K562 (cell line): ENCODE measurements around the gene PRKAG2. TPM values are rescaled to one million over a fixed set of nuclear protein-coding genes. Genes with fewer than 3 reads are reported as not detected.

Experiments
- CBX3 ChIP-seq, 2 experiments: IDR thresholded peaks; 1 replicate in 1 of 2; 2 replicates in 1 of 2; pipeline ENCODE4 v1.6.1; 2012; ENCODE audit warnings: inconsistent platforms in 2 of 2, low read length in 2 of 2, borderline replicate concordance in 1 of 2, control low read depth in 1 of 2
- CC2D1A ChIP-seq: fragments of 450-650 bp; IDR thresholded peaks from 2 replicates; pipeline ENCODE4 v1.6.1; 2017; ENCODE audit warnings: mild to moderate bottlenecking
- EP300 ChIP-seq: IDR thresholded peaks from 2 replicates; pipeline ENCODE4 v1.6.1; 2012; ENCODE audit warnings: low read length, improper control_type of control experiment
- GATA2 ChIP-seq: sonication (generic); formaldehyde crosslinking; IDR thresholded peaks from 2 replicates; pipeline ENCODE4 v1.4.0; 2020; ENCODE audit warnings: mild to moderate bottlenecking, missing genetic modification reagents
- MED1 ChIP-seq: sonication (generic); formaldehyde crosslinking; IDR thresholded peaks from 2 replicates; pipeline ENCODE4 v1.8.1; 2023; ENCODE audit warnings: missing genetic modification reagents, borderline replicate concordance
- MTA2 ChIP-seq: fragments of 450-650 bp; IDR thresholded peaks from 2 replicates; pipeline ENCODE4 v1.6.1; 2016; ENCODE audit warnings: low read depth
- MTF1 ChIP-seq: fragments of 250-450 bp; sonication (Bioruptor Pico); IDR thresholded peaks from 2 replicates; pipeline ENCODE4 v1.9.0; 2021; ENCODE audit warnings: moderate library complexity, mild to moderate bottlenecking, inconsistent platforms, borderline replicate concordance
- NFYB ChIP-seq: IDR thresholded peaks from 2 replicates; pipeline ENCODE4 v1.6.1; 2011; ENCODE audit warnings: mild to moderate bottlenecking, moderate library complexity; ENCODE audit not compliant: insufficient read length; ENCODE audit errors: extremely low read depth
- NR2F6 ChIP-seq: fragments of 450-650 bp; formaldehyde crosslinking; IDR thresholded peaks from 2 replicates; pipeline ENCODE4 v1.4.0; 2020; ENCODE audit warnings: mild to moderate bottlenecking
- NUFIP1 ChIP-seq: fragments of 450-650 bp; IDR thresholded peaks from 2 replicates; pipeline ENCODE4 v1.6.1; 2018; ENCODE audit not compliant: partially characterized antibody
- PHB2 ChIP-seq: fragments of 450-650 bp; IDR thresholded peaks from 2 replicates; pipeline ENCODE4 v1.6.1; 2017; ENCODE audit warnings: low read depth
- POLR2AphosphoS5 ChIP-seq: IDR thresholded peaks from 2 replicates; pipeline ENCODE4 v1.6.1; 2011; ENCODE audit warnings: mild to moderate bottlenecking, low read depth, low read length, moderate library complexity; ENCODE audit not compliant: control insufficient read depth, insufficient read depth
- POLR2B ChIP-seq: fragments of 450-650 bp; IDR thresholded peaks from 2 replicates; pipeline ENCODE4 v1.6.1; 2018; ENCODE audit warnings: low read depth; ENCODE audit not compliant: partially characterized antibody
- PPARD ChIP-seq: fragments of 250-450 bp; sonication (Bioruptor Pico); IDR thresholded peaks from 2 replicates; pipeline ENCODE4 v1.8.0; 2022; ENCODE audit warnings: inconsistent platforms, mild to moderate bottlenecking, moderate library complexity
- PTBP1 ChIP-seq: fragments of 200-400 bp; formaldehyde crosslinking; IDR thresholded peaks from 2 replicates; pipeline ENCODE4 v1.6.1; 2017; ENCODE audit warnings: low read depth, low read length
- RFX5 ChIP-seq: IDR thresholded peaks from 2 replicates; pipeline ENCODE4 v1.6.1; 2011; ENCODE audit warnings: low read depth, mild to moderate bottlenecking, improper control_type of control experiment, low read length
- RHOXF2B ChIP-seq: fragments of 250-450 bp; sonication (Bioruptor Pico); conservative IDR thresholded peaks from 2 replicates; pipeline ENCODE4 v1.5.1; 2021
- SIRT6 ChIP-seq: IDR thresholded peaks from one replicate; pipeline ENCODE4 v1.6.1; 2012; ENCODE audit warnings: low read depth, mild to moderate bottlenecking, control low read depth, inconsistent platforms, low read length, moderate library complexity
- SMAD3 ChIP-seq: fragments of 450-650 bp; formaldehyde crosslinking; conservative IDR thresholded peaks from 2 replicates; pipeline ENCODE4 v1.4.0; 2020; ENCODE audit warnings: mild to moderate bottlenecking
- SOX6 ChIP-seq: fragments of 450-650 bp; IDR thresholded peaks from 2 replicates; pipeline ENCODE4 v1.6.1; 2014; ENCODE audit warnings: mild to moderate bottlenecking
- SREBF1 ChIP-seq: fragments of 150-350 bp; IDR thresholded peaks from 2 replicates; pipeline ENCODE4 v1.6.1; 2014; ENCODE audit warnings: antibody characterized with exemption, low read depth, low read length, borderline replicate concordance
- TFAM ChIP-seq: fragments of 250-450 bp; sonication (Bioruptor Pico); conservative IDR thresholded peaks from 2 replicates; pipeline ENCODE4 v1.5.0; 2021; ENCODE audit warnings: mild to moderate bottlenecking, moderate library complexity
- ZNF589 ChIP-seq: fragments of 200-800 bp; sonication (Bioruptor generic); IDR thresholded peaks from 2 replicates; pipeline ENCODE4 v1.6.1; 2016; ENCODE audit warnings: low read depth, missing genetic modification characterization, missing compliant biosample characterization
- ZNF780A ChIP-seq: fragments of 250-450 bp; sonication (Bioruptor Pico); IDR thresholded peaks from 2 replicates; pipeline ENCODE4 v1.5.0; 2021; ENCODE audit warnings: mild to moderate bottlenecking
- polyA plus RNA-seq, 8 experiments: library from polyadenylated mRNA; depleted of rRNA in 4 of 8; stranded (reverse) in 5 of 8; unstranded in 3 of 8; fragments of >200 nt; fragmentation: Nextera tagmentation in 2 of 8; fragmentation: Illumina TruSeq in 1 of 8; extraction: Ambion mirVana in 2 of 8; extraction: Trizol in 1 of 8; gene quantifications; 2 replicates each; pipeline versions ENCODE4 v1.2.1 to v1.2.3, GENCODE V29; 2011 to 2014; ENCODE audit warnings: inconsistent platforms in 1 of 8, missing spikeins in 1 of 8
- total RNA-seq, 7 experiments: library from RNA; depleted of rRNA in 6 of 7; stranded (reverse); fragments of >200 nt in 6 of 7; fragmentation: Illumina TruSeq in 2 of 7; extraction: Trizol in 2 of 7; gene quantifications; 2 replicates each; pipeline versions ENCODE4 v1.2.1 to v1.2.3, GENCODE V29; 2011 to 2021; ENCODE audit warnings: low replicate concordance in 1 of 7
- TF ChIP-seq, protein P1 (sequence below), 2 experiments: fragments of 450-650 bp; conservative IDR thresholded peaks; 2 replicates each; pipeline ENCODE4 v1.6.1; 2017; ENCODE audit warnings: mild to moderate bottlenecking in 2 of 2, moderate library complexity in 2 of 2
- TF ChIP-seq, protein P2 (sequence below): sonication (generic); IDR thresholded peaks from 2 replicates; pipeline ENCODE4 v1.6.1; 2016
- TF ChIP-seq, protein P3 (sequence below): fragments of 450-650 bp; IDR thresholded peaks from 2 replicates; pipeline ENCODE4 v1.6.1; 2016; ENCODE audit warnings: antibody characterized with exemption

PRKAG2 gene
- total and polyA plus RNA-seq, 9 of the 15 experiments (the other 6 are each of a cell fraction or from before 2014, with no cell fraction given), result 0.99 to 5.6 (median 3.3) TPM

DNA sequence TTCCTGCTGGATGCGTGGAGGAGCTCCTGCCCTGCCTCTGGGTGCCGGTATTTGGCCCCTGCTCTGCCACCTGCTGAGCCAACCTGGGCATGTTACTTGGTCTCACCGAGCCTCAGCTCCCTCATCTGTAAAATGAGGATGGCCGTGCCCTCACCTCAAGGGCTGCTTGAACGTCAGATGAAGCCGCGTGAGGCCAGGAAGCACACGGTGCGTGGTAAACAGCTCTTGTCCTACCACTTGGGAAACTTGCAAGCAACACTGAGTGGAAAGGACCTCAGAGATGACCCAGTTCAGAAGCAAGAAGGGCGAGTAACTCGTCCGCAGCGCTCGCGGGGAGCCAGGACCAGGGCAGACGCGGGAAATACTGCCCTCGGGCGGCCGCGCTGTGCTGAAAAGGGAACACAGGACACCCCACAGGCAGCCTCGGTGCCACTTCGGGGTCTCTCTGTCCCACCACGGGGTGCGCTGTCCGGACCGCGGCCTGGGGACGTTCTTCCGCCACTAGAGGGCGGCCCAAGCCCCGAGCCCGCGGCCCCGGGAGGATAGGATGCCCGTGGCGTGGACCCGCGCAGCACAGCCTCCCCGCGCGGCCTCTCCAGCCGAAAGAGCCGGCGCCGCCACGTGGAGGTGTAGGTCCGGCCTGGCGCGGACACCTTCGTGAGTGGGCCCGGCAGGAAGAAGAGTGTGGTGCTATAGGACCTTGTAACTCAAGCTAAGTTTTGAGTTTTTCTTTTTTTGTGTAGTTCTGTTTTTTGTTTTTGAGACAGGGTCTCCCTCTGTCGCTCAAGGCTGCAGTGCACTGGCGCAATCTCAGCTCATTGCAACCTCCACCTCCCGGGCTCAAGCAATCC, 94.1 kb downstream of the PRKAG2 start (continued):
- TF ChIP-seq ZNF589, result no peak
- TF ChIP-seq NUFIP1, result no peak
- no peak for TF ChIP-seq RFX5
- TF ChIP-seq POLR2B, result no peak
- TF ChIP-seq, protein P1, sequence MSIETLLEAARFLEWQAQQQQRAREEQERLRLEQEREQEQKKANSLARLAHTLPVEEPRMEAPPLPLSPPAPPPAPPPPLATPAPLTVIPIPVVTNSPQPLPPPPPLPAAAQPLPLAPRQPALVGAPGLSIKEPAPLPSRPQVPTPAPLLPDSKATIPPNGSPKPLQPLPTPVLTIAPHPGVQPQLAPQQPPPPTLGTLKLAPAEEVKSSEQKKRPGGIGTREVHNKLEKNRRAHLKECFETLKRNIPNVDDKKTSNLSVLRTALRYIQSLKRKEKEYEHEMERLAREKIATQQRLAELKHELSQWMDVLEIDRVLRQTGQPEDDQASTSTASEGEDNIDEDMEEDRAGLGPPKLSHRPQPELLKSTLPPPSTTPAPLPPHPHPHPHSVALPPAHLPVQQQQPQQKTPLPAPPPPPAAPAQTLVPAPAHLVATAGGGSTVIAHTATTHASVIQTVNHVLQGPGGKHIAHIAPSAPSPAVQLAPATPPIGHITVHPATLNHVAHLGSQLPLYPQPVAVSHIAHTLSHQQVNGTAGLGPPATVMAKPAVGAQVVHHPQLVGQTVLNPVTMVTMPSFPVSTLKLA (conservative IDR thresholded peaks at IDR 0.05), result no peak
- TF ChIP-seq PPARD (CRISPR knock-in tag), result no peak
- no peak for TF ChIP-seq CC2D1A
- TF ChIP-seq, protein P2, sequence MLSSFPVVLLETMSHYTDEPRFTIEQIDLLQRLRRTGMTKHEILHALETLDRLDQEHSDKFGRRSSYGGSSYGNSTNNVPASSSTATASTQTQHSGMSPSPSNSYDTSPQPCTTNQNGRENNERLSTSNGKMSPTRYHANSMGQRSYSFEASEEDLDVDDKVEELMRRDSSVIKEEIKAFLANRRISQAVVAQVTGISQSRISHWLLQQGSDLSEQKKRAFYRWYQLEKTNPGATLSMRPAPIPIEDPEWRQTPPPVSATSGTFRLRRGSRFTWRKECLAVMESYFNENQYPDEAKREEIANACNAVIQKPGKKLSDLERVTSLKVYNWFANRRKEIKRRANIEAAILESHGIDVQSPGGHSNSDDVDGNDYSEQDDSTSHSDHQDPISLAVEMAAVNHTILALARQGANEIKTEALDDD, result no peak
- no peak for TF ChIP-seq TFAM
- no peak for TF ChIP-seq EP300
- TF ChIP-seq PHB2, result no peak
- no peak for TF ChIP-seq SIRT6
- no peak for TF ChIP-seq SOX6
- TF ChIP-seq ZNF780A (CRISPR knock-in tag), result no peak
- no peak for TF ChIP-seq SREBF1
- TF ChIP-seq MTA2, result no peak
- peak in 1 of 2 experiments; percentile 59; a peak in 1 of 3 replicates for TF ChIP-seq CBX3 (IDR thresholded peaks at IDR 0.05; ENCODE audit: borderline replicate concordance in 1 of 2, low read length in 2 of 2)
- no peak for TF ChIP-seq MED1 (CRISPR knock-in tag)
- no peak for TF ChIP-seq RHOXF2B (CRISPR knock-in tag)
- TF ChIP-seq NFYB, result no peak
- no peak for TF ChIP-seq MTF1 (CRISPR knock-in tag)
- TF ChIP-seq PTBP1, result no peak
- TF ChIP-seq GATA2 (CRISPR knock-in tag), result no peak
- TF ChIP-seq POLR2AphosphoS5, result no peak
- TF ChIP-seq, protein P3, sequence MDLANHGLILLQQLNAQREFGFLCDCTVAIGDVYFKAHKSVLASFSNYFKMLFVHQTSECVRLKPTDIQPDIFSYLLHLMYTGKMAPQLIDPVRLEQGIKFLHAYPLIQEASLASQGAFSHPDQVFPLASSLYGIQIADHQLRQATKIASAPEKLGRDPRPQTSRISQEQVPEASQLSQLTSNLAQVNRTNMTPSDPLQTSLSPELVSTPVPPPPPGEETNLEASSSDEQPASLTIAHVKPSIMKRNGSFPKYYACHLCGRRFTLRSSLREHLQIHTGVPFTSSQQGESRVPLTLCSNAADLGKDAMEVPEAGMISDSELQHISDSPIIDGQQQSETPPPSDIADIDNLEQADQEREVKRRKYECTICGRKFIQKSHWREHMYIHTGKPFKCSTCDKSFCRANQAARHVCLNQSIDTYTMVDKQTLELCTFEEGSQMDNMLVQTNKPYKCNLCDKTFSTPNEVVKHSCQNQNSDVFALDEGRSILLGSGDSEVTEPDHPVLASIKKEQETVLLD, result peak; percentile 54; the same call in 1 of the 2 replicates
- 0 out of 2 replicates have a peak, but pooled peaks have one; percentile 10 for TF ChIP-seq SMAD3 (CRISPR knock-in tag)
- TF ChIP-seq NR2F6 (CRISPR knock-in tag), result no peak
